ENCODE results near the gene UBA1. TPM values are rescaled to one million over a fixed set of nuclear protein-coding genes. Genes with fewer than 3 reads are reported as not detected.

UBA1 gene
- total and polyA plus RNA-seq, 2 of the 13 experiments (the other 11 are each of a cell fraction or from before 2014, with no cell fraction given): 93.3 to 129 TPM

DNA sequence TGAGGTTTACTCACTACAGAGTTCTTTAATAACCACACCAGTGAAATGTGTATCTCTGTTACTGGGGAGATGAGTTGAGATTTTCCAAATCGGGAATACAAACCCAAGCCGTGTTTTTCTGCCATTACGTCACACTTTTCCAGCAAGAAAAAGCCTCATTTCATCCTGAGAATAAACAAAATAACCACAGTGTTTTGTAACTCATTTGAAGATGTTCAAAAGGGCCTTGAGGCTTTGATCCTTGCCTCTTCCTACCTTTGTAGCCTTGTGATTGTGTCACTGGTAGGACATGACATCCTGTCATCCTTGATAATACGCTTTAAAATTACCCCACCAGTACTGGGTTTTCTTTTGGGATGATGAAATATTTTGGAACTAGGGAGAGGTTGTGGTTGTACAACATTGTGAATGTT, 42.1 kb downstream of the UBA1 start:
- no TSS peak for BruUV-seq (replicated peaks)
- Histone ChIP-seq H3K4me3 (replicated peaks in 1 of 3; ENCODE audit: insufficient read depth in 1 of 3, low read depth in 2 of 3, low read length in 3 of 3) (no peak overlapping the region; a peak in 1 of 6 replicates), H3K4me1 (ENCODE audit: insufficient read depth, low read length) (peaks cover 41% of the 10 kb centered on the region), H3K9ac (ENCODE audit: insufficient read depth, low read depth, low read length) (no peak overlapping the region), H2AFZ (ENCODE audit: low read length) (no peak overlapping the region), H3K27me3 (ENCODE audit: control insufficient read depth in 1 of 2, insufficient read depth in 2 of 2, low read length in 2 of 2) (no peaks in the 10 kb centered on the region; a peak in 1 of 5 replicates), H3K27ac (ENCODE audit: extremely low read length, insufficient read depth, low read length) (peak overlapping the region; percentile 31), H3K36me3 (replicated peaks in 1 of 2; ENCODE audit: control insufficient read depth in 1 of 2, insufficient read depth in 2 of 2, low read length in 2 of 2) (peaks cover 1 to 15% of the 10 kb centered on the region in 2 experiments; a peak in 3 of 5 replicates), H4K20me1 (ENCODE audit: insufficient read depth, low read length) (no peaks in the 10 kb centered on the region), H3K9me3 (ENCODE audit: low read length) (no peaks in the 10 kb centered on the region), H3K4me2 (ENCODE audit: low read depth, low read length) (peak overlapping the region; percentile 60), H3K79me2 (ENCODE audit: insufficient read depth, low read length) (peaks cover 29% of the 10 kb centered on the region)
- peak; percentile 69 for DNase-seq (ENCODE audit: low spot score)
- FAIRE-seq: no peak
- POLR2A ChIA-PET: no interaction called here
- WGBS (ENCODE audit: low lambda C conversion rate): 22% methylated on average over 4 of the region's 4 CpGs
- CTCF ChIA-PET (ENCODE audit: low intra/inter-chr PET ratio, low total read pairs): no interaction called here
- in situ Hi-C loops (cut with HindIII; ENCODE audit: extremely low pct_ligation_motif_present, low pct_unique_long_range_greater_than_20kb): no loop called here
- intact Hi-C loops (cut with micrococcal nuclease; ENCODE audit: unreplicated experiment): loop anchor here (10.0 kb wide), 1 partner anchor 79 kb away; no protein-coding TSS in a partner anchor
- ATAC-seq: no peak
- TF ChIP-seq ZZZ3 (CRISPR knock-in tag; IDR thresholded peaks at IDR 0.05; ENCODE audit: borderline replicate concordance) (no peak), ZFY (CRISPR knock-in tag; IDR thresholded peaks at IDR 0.05) (no peak), SAP130 (CRISPR knock-in tag; IDR thresholded peaks at IDR 0.05; ENCODE audit: low read depth) (no peak; the same call in 1 of the 2 replicates), ZNF572 (CRISPR knock-in tag; IDR thresholded peaks at IDR 0.05) (no peak), ZNF253 (CRISPR knock-in tag; IDR thresholded peaks at IDR 0.05; ENCODE audit: borderline replicate concordance) (no peak), ZNF674 (CRISPR knock-in tag; IDR thresholded peaks at IDR 0.05; ENCODE audit: low read depth) (no peak), SMAD1 (CRISPR knock-in tag; IDR thresholded peaks at IDR 0.05; ENCODE audit: borderline replicate concordance, low read depth) (no peak), FOSL2 (CRISPR knock-in tag; IDR thresholded peaks at IDR 0.05) (peak; percentile 28; the same call in 1 of the 2 replicates), HMG20A (CRISPR knock-in tag; IDR thresholded peaks at IDR 0.05; ENCODE audit: borderline replicate concordance) (peak; percentile 55; the same call in 1 of the 2 replicates), TAF1 (CRISPR knock-in tag; IDR thresholded peaks at IDR 0.05) (no peak), KLF12 (CRISPR knock-in tag; IDR thresholded peaks at IDR 0.05; ENCODE audit: borderline replicate concordance) (no peak), SOX5 (CRISPR knock-in tag; IDR thresholded peaks at IDR 0.05; ENCODE audit: borderline replicate concordance) (no peak; the same call in 1 of the 2 replicates), KMT2A (CRISPR knock-in tag; IDR thresholded peaks at IDR 0.05) (no peak), NCOA2 (CRISPR knock-in tag; IDR thresholded peaks at IDR 0.05) (peak; percentile 67)
- TF ChIP-seq, protein P1, sequence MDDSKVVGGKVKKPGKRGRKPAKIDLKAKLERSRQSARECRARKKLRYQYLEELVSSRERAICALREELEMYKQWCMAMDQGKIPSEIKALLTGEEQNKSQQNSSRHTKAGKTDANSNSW (CRISPR knock-in tag; IDR thresholded peaks at IDR 0.05; ENCODE audit: borderline replicate concordance): no peak
- TF ChIP-seq, protein P2, sequence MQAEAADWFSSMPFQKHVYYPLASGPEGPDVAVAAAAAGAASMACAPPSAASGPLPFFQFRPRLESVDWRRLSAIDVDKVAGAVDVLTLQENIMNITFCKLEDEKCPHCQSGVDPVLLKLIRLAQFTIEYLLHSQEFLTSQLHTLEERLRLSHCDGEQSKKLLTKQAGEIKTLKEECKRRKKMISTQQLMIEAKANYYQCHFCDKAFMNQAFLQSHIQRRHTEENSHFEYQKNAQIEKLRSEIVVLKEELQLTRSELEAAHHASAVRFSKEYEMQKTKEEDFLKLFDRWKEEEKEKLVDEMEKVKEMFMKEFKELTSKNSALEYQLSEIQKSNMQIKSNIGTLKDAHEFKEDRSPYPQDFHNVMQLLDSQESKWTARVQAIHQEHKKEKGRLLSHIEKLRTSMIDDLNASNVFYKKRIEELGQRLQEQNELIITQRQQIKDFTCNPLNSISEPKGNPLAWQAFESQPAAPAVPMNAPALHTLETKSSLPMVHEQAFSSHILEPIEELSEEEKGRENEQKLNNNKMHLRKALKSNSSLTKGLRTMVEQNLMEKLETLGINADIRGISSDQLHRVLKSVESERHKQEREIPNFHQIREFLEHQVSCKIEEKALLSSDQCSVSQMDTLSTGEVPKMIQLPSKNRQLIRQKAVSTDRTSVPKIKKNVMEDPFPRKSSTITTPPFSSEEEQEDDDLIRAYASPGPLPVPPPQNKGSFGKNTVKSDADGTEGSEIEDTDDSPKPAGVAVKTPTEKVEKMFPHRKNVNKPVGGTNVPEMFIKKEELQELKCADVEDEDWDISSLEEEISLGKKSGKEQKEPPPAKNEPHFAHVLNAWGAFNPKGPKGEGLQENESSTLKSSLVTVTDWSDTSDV (CRISPR knock-in tag; IDR thresholded peaks at IDR 0.05): no peak
- TF ChIP-seq, protein P3, sequence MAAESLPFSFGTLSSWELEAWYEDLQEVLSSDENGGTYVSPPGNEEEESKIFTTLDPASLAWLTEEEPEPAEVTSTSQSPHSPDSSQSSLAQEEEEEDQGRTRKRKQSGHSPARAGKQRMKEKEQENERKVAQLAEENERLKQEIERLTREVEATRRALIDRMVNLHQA (CRISPR knock-in tag; IDR thresholded peaks at IDR 0.05): no peak
- TF ChIP-seq, protein P4, sequence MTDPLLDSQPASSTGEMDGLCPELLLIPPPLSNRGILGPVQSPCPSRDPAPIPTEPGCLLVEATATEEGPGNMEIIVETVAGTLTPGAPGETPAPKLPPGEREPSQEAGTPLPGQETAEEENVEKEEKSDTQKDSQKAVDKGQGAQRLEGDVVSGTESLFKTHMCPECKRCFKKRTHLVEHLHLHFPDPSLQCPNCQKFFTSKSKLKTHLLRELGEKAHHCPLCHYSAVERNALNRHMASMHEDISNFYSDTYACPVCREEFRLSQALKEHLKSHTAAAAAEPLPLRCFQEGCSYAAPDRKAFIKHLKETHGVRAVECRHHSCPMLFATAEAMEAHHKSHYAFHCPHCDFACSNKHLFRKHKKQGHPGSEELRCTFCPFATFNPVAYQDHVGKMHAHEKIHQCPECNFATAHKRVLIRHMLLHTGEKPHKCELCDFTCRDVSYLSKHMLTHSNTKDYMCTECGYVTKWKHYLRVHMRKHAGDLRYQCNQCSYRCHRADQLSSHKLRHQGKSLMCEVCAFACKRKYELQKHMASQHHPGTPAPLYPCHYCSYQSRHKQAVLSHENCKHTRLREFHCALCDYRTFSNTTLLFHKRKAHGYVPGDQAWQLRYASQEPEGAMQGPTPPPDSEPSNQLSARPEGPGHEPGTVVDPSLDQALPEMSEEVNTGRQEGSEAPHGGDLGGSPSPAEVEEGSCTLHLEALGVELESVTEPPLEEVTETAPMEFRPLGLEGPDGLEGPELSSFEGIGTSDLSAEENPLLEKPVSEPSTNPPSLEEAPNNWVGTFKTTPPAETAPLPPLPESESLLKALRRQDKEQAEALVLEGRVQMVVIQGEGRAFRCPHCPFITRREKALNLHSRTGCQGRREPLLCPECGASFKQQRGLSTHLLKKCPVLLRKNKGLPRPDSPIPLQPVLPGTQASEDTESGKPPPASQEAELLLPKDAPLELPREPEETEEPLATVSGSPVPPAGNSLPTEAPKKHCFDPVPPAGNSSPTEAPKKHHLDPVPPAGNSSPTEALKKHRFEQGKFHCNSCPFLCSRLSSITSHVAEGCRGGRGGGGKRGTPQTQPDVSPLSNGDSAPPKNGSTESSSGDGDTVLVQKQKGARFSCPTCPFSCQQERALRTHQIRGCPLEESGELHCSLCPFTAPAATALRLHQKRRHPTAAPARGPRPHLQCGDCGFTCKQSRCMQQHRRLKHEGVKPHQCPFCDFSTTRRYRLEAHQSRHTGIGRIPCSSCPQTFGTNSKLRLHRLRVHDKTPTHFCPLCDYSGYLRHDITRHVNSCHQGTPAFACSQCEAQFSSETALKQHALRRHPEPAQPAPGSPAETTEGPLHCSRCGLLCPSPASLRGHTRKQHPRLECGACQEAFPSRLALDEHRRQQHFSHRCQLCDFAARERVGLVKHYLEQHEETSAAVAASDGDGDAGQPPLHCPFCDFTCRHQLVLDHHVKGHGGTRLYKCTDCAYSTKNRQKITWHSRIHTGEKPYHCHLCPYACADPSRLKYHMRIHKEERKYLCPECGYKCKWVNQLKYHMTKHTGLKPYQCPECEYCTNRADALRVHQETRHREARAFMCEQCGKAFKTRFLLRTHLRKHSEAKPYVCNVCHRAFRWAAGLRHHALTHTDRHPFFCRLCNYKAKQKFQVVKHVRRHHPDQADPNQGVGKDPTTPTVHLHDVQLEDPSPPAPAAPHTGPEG (CRISPR knock-in tag; IDR thresholded peaks at IDR 0.05): no peak
